ENCODE data around the gene SPINK5. TPM values are rescaled to one million over a fixed set of nuclear protein-coding genes. Genes with fewer than 3 reads are reported as not detected.

Gene SPINK5
- not detected in 2 replicates for polyA plus RNA-seq (2011; rRNA removed)
- polyA plus RNA-seq (2012; cell fraction: cytosol; rRNA removed), result not detected in 2 replicates
- polyA plus RNA-seq (2012; cell fraction: nucleus; rRNA removed), result not detected in 2 replicates
- polyA plus RNA-seq (2017; fragmentation: RNase III; extraction: RNeasy Plus Mini Kit Qiagen cat#74134 plus additional on column Dnase treatment), result not detected in 3 replicates
- not detected in 2 replicates for polyA minus RNA-seq (2011; rRNA and poly(A)+ RNA removed)

GRCh38 chr5:148063861-148064260 is at the start of gene SPINK5:
SPINK5 (plus strand) TSS chr5:148063980; CDS start chr5:148064045, 65 bp downstream.
- H3K27ac ChIP-seq, result no peak within 1 kb of the TSS
- ATAC-seq (no peak), DNase-seq (ENCODE audit: low read depth in 1 of 2, low spot score in 1 of 2) (no peak), FAIRE-seq (no peak)
- ChIA-PET CTCF (no interaction called here), POLR2A (no interaction called here)
- no peak within 1 kb of the TSS for H3K4me2 ChIP-seq
- no peaks in the 10 kb centered on the region for H3K4me1 ChIP-seq
- no peak within 1 kb of the TSS for H3K4me3 ChIP-seq
- 19% methylated on average over 5 of the region's 5 CpGs for WGBS (ENCODE audit: missing lambda C conversion rate)
- TF ChIP-seq EHMT2 (IDR thresholded peaks at IDR 0.05; ENCODE audit: low read depth) (no peak), PHF8 (IDR thresholded peaks at IDR 0.05; ENCODE audit: borderline replicate concordance, low read depth) (no peak), JUN (IDR thresholded peaks at IDR 0.05) (no peak), NPAS2 (CRISPR knock-in tag; IDR thresholded peaks at IDR 0.05; ENCODE audit: borderline replicate concordance) (no peak), HOXB5 (CRISPR knock-in tag; IDR thresholded peaks at IDR 0.05) (no peak), NR3C1 (IDR thresholded peaks at IDR 0.05) (no peak), FOSL2 (IDR thresholded peaks at IDR 0.05) (no peak), FOSL2 (CRISPR knock-in tag; IDR thresholded peaks at IDR 0.05) (no peak), RAD21 (conservative IDR thresholded peaks at IDR 0.05 in 1 of 2, IDR thresholded peaks at IDR 0.05 in 1 of 2) (no peak), NFE2L2 (conservative IDR thresholded peaks at IDR 0.05; ENCODE audit: low read length) (no peak), ZSCAN20 (CRISPR knock-in tag; IDR thresholded peaks at IDR 0.05) (no peak), CBX2 (IDR thresholded peaks at IDR 0.05; ENCODE audit: borderline replicate concordance, low read depth) (no peak), RCOR1 (IDR thresholded peaks at IDR 0.05; ENCODE audit: low read depth, low read length) (no peak), PBX3 (IDR thresholded peaks at IDR 0.05) (no peak), KDM5A (IDR thresholded peaks at IDR 0.05) (no peak)
- H3K9me3 ChIP-seq, result no peaks in the 10 kb centered on the region

GRCh38 chr5:148014276-148014675 is 49.5 kb upstream of the SPINK5 start:
- CTCF ChIA-PET, result no interaction called here
- H3K27ac ChIP-seq, result no peak overlapping the region
- no peak overlapping the region for H3K4me2 ChIP-seq
- WGBS (ENCODE audit: missing lambda C conversion rate), result 2% methylated on average over 3 of the region's 3 CpGs
- TF ChIP-seq PBX3 (IDR thresholded peaks at IDR 0.05) (no peak), NR3C1 (IDR thresholded peaks at IDR 0.05) (no peak), FOXS1 (CRISPR knock-in tag; IDR thresholded peaks at IDR 0.05) (no peak), CHD4 (IDR thresholded peaks at IDR 0.05; ENCODE audit: borderline replicate concordance) (no peak), POLR2A (IDR thresholded peaks at IDR 0.05; ENCODE audit: low read length) (no peak)
- DNase-seq (ENCODE audit: low read depth in 1 of 2, low spot score in 1 of 2) (no peak), ATAC-seq (no peak), FAIRE-seq (no peak)
- H3K4me1 ChIP-seq, result no peaks in the 10 kb centered on the region
- POLR2A ChIA-PET, result no interaction called here
- H3K9me3 ChIP-seq, result no peaks in the 10 kb centered on the region
- H3K4me3 ChIP-seq, result no peak overlapping the region

GRCh38 chr5:148020257-148020988 is 43.4 kb upstream of the SPINK5 start:
- H3K27ac ChIP-seq, result no peak overlapping the region
- FAIRE-seq (no peak), DNase-seq (ENCODE audit: low read depth in 1 of 2, low spot score in 1 of 2) (no peak), ATAC-seq (no peak)
- H3K4me1 ChIP-seq, result no peaks in the 10 kb centered on the region
- TF ChIP-seq FOXS1 (CRISPR knock-in tag; IDR thresholded peaks at IDR 0.05), result no peak
- TF ChIP-seq CEBPB (IDR thresholded peaks at IDR 0.05), result no peak
- TF ChIP-seq SMC3 (IDR thresholded peaks at IDR 0.05), result no peak
- no peak for TF ChIP-seq ZSCAN20 (CRISPR knock-in tag; IDR thresholded peaks at IDR 0.05)
- no peak for TF ChIP-seq EHMT2 (IDR thresholded peaks at IDR 0.05; ENCODE audit: low read depth)
- no peak overlapping the region for H3K4me2 ChIP-seq
- ChIA-PET POLR2A (no interaction called here), CTCF (no interaction called here)
- H3K4me3 ChIP-seq, result no peak overlapping the region
- 22% methylated on average over 3 of the region's 3 CpGs for WGBS (ENCODE audit: missing lambda C conversion rate)
- H3K9me3 ChIP-seq, result no peaks in the 10 kb centered on the region
